NCI-H345 treated with DMSO at 0.1 percent for 48 hours (cell line): ENCODE results near the gene NCOA5.
A peak's percentile ranks its signal among the peaks of the same experiment; 100 is the strongest.

Experiments used
- DNase-seq: peaks from one replicate; lab custom pipeline; 2025; ENCODE audit not compliant: unreplicated experiment; lab: John Stamatoyannopoulos, UW

NCOA5 gene

GRCh38 chr20:46063151-46063550, 26.6 kb downstream of the NCOA5 start:
- DNase-seq: no peak

GRCh38 chr20:46062621-46063020, 27.1 kb downstream of the NCOA5 start:
- DNase-seq: no peak

DNA sequence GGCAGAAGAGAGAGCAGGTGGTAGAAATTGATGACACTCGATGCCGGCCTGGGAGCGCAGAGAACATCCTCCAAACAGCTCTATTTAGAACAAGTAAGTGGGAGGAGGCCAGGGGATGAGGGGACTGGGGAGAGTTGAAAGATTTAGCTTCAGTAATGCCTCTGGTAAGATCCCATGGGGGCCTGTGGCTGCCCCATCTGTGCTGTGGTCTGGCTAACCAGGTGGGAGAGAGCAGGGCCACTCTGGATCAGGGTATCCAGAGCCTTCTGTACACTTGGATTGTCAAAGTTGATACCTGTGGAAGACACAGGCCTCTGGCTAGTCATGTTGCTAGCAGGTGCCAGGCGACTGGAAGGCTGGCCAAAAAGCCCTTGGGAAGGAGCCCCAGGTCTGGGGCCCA, 27.6 kb downstream of the NCOA5 start:
- DNase-seq: no peak

- no peak for DNase-seq
Observed at GRCh38 chr20:46060975-46061374, 28.8 kb downstream of the NCOA5 start.

GRCh38 chr20:46060301-46060881, 29.4 kb downstream of the NCOA5 start:
- DNase-seq: no peak

DNA sequence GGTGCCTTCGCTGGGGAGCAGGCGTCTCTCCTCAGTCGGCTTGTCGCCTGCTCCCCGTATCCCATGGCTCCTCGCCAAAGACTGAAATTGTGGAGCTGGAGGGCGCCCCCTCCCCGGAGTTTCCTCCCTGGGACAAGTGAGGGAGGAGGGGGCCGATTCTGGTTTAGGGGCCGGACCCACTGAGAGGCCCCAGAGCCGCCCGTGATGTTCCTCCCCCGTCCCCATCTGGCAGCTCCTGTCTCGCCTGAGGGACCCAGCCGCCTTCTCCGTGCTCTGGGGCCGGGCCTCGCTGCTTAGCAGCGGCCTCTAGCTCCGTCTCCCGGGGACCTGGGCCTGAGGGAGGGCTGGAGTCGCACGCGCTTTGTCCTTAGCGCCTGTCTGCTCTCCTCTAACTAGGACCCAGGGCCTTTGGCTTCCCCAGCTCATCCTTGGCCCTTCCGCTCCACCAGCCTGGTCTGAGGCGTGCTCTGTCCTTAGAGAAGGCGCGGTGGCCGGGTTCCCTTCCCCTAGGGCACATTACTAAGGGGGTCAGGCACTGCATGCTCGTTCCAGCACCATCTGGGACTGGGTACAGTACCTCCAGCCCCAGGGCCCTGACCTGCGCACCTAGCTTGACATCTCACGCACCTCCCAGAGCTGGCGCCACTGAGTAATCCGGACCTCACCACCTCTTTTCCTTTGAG, 31.0 kb downstream of the NCOA5 start:
- no peak for DNase-seq

GRCh38 chr20:46057856-46058598, 31.7 kb downstream of the NCOA5 start:
- no peak for DNase-seq

DNA sequence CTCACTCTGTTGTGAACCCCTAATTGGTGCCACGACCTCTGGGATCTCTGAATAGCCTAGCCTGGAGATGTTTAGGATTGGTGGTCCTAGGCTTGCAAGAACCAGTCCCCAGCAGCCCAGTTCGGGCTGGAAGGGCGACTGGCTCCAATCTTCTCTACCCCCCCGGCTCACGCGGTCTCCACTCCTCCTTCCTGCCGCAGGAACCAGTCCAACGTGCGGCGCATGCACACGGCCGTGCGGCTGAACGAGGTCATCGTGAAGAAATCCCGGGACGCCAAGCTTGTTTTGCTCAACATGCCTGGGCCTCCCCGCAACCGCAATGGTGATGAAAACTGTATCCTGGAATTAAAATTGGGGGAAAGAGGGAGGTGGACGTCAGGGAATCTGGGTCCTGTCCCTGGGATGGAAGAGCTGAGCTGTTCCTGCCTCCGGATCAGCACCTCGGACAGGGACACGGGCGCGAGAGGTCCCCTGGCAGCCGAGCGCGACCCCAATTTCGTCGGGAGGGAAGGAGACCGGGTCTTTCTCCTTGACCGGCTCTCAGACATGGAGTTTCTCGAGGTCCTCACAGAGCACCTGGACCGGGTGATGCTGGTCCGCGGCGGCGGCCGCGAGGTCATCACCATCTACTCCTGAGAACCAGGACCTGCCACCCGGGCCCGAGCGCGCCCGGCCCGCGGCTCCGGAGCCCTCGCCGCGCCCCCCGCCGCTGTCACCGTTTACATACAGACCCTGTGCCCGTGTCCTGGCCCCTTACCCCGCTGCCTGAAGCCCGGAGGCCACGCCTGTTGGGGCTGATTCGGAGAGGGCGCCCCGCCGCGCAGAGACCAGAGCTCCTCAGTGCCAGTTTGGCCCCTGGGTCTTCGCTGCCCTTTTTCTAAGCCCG, 32.5 kb downstream of the NCOA5 start:
- no peak for DNase-seq

DNA sequence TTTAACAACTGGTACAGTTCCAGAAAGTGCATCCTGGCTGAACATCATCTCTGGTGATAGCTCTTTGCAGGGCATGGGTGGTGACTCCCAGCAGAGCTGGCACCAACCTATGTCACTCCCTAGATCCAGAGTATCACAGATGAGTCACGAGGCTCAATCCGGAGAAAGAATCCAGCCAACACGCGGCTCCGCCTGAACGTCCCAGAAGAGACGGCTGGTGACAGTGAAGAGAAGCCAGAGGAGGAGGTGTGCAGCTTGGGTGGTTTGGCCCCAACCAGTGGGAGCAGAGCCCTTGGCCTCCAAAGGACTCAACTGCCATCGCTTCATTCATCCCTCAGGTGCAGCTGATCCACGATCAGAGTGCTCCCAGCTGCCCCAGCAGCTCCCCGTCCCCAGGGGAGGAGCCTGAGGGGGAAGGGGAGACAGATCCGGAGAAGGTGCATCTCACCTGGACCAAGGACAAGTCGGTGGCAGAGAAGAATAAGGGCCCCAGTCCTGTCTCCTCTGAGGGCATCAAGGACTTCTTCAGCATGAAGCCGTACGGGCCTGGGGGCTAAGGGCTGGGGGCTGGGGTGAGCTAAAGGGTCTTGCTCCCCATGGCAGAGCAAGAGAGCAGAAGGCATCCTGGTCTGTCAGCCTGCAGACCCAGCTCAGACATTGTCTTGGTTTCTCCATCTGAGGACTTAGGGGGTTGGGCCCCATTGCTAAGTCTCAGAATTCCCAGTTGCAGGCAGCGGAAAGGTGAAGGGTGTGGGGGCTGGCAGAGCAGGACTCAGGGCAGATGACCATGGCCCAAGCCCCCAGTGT, 33.5 kb downstream of the NCOA5 start:
- DNase-seq: no peak

GRCh38 chr20:46055269-46055668, 34.5 kb downstream of the NCOA5 start:
- no peak for DNase-seq

DNA sequence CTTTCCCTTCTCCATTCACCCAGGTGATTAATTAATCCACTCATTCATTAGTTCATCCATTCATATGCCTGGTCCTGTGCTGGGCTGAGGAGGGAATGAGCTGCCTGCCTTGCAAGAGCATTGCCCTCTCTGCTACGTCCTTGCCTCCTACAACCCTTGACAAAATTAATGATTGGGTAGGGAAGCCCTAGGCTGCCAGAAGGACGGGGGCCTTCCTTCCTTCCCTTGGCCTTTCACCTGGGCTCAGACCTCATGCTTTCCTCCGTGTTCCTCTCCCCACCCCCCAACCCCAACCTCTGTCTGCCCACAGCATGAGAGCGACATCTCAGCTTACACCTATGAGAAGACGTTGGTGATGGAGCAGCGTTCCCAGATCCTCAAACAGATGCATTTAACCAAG, 35.2 kb downstream of the NCOA5 start:
- DNase-seq: no peak

DNA sequence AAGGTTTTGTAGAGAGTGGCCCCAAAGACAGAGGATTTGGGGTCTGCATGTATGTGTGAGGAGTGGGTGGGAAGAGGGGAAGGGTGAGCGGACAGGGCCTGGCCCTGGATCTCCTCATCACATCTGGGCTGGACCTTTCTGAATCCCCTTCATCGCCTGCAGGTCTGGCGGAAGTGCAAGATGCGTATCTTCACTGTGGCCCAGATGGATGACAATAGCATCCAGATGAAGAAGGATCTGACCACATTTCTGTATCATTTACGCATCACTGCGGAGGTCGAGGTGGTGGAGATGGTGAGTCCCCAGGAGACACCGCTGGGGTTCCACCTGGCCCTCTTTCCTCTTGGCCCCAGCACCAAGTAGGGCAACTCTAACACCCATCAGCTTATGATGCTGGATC, 36.3 kb downstream of the NCOA5 start:
- no peak for DNase-seq

- peak; percentile 68 for DNase-seq
Observed at GRCh38 chr20:46051556-46052308, 38.0 kb downstream of the NCOA5 start.

- no peak for DNase-seq
Observed at GRCh38 chr20:46050885-46051284, 38.9 kb downstream of the NCOA5 start.

DNA sequence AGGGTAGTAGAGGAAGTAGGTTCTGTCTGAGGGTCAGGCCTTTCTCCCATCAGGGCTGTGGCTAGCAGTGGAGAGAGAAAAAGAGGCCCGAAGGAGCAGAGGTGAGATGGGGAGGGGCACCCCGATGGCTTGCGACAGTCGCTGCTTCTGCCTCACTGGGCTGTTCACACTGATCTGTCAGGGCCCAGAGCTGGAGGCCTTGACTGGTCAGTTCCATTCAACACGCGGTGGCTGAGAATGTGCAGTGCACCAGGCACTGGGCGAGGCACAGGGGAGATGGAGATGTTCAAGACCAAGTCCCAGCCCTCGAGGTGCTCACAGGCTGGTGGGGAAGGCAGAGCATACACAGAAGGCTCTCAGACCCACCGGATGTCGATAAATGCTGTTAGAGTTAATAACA, 39.3 kb downstream of the NCOA5 start:
- no peak for DNase-seq

DNA sequence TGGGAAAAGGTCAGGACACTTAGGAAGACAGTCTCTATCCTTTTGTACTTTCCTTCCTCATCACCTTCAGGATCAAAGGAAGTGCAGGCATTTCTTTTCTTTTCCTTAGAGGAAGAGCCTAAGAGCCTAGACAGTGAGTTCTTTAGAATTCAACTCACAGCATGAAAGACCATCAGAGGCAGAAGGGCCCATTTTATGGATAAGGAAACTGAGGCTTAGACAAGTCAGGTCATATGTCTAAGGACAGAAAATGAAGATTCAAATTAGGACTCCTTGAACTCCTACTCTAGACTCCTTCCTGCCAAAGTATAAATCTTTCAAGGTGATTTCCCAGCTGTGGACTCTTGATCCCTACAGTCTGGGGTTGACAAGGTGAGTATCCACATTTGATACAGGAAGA, 39.9 kb downstream of the NCOA5 start:
- DNase-seq: no peak

DNA sequence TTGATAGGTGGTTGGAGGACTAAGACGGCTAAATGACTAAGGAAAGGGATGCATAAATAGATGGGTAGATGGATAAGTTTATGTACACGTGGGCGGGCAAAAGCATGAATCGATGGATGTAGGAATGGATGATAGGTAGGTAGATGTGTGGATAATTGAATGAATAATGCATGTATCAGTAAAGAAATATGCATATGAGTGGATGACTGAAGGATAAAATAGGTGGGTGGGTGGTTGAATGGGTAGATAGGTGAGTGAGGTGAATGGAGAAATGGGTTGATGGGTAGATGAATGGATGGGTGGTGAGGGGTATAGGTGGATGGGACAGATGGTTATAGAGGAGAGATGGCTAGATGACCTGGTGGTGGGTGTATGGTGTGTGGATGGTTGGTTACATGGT, 40.6 kb downstream of the NCOA5 start:
- DNase-seq: no peak

DNA sequence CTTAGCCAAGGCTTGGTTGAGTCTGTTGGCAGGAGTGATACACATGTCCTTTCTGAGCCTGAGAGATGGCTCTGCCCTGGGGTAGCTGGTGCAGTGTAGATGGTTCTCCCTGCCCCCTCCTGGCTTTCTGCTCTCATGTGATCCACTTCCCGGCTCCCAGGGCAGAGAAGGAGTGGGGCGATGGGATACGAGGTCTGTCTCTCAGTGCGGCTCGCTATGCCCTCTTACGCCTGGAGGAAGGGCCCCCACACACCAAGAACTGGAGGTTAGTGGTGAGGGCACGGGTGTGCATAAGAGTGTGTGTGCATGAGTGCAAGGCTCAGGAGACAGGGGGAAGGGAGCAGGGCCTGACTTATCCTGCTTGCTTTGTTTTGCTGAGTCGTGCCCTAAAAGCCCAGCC, 41.9 kb downstream of the NCOA5 start:
- no peak for DNase-seq

DNA sequence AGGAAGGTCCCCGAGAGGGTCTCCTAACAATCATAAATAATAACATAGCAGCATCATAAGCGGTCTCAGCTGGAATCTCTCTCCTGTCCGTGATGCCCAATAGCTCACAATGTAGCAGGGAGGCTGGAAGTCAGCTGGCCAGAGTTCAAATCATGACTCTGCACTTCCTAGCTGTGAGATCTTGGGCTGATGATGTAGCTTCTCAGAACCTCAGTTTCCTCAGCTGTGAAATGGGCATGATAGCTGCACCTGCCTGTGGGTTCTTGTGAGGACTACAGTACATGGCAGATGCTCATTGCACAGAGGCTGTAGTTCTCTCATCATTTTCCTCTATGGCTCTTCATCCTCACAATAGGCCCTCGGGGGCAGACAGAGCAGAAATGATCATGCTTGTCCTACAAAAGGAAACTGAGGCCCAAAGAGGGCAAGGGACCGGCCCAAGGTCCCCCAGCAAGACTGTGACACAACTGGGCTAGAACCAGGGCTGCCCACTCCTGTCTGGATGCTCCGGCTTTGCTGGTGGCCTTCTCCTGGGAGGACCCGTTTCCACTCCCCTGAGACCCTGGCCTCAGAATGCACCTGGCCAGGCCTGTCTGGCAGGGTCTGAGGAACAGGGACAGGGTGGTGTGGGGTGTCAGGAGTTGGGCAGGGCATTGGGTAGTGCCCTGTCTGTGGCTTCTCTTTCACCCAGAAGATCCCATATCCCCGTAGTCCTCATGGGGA, 43.0 kb downstream of the NCOA5 start:
- DNase-seq: no peak
